ENCODE data around the gene GUF1. TPM values are rescaled to one million over a fixed set of nuclear protein-coding genes. Genes with fewer than 3 reads are reported as not detected.

GUF1 gene
- total and polyA plus RNA-seq, 8 donors: 5.3 to 10.7 (median 8.4) TPM

DNA sequence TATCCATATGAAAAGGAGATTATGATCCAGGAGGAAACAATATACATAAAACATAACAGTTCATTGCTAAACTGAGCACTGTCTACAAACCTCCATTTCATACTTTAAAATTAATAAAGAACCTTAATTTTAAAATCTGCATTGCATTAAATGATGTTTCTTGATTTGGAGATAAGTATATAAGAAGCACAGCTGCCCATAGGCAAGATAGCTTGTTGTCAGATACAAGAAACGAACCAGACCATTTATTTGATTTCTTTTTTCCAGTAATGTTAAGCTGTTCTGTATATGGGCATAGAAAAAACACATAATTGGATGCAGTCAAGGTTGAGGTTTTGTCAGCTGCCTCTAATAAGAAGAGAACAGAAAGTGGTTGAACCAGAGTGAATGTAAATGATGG, 6.4 kb downstream of the GUF1 start:
- 86 to 91% methylated on average over 1 of the region's 1 CpG for WGBS, 2 donors
- peaks cover under 1 to 19% (median 1%) of the 10 kb centered on the region in 3 donors for H3K4me1 ChIP-seq
- H3K36me3 ChIP-seq: peaks cover 0 to 35% (median 0%) of the 10 kb centered on the region in 3 donors
- FAIRE-seq: no peak
- no peak for ATAC-seq
- no peak for DNase-seq
- no peaks in the 10 kb centered on the region for H3K27me3 ChIP-seq
- no peak overlapping the region for H3K27ac ChIP-seq
- H3K4me3 ChIP-seq: no peak overlapping the region
- TF ChIP-seq, protein P1, sequence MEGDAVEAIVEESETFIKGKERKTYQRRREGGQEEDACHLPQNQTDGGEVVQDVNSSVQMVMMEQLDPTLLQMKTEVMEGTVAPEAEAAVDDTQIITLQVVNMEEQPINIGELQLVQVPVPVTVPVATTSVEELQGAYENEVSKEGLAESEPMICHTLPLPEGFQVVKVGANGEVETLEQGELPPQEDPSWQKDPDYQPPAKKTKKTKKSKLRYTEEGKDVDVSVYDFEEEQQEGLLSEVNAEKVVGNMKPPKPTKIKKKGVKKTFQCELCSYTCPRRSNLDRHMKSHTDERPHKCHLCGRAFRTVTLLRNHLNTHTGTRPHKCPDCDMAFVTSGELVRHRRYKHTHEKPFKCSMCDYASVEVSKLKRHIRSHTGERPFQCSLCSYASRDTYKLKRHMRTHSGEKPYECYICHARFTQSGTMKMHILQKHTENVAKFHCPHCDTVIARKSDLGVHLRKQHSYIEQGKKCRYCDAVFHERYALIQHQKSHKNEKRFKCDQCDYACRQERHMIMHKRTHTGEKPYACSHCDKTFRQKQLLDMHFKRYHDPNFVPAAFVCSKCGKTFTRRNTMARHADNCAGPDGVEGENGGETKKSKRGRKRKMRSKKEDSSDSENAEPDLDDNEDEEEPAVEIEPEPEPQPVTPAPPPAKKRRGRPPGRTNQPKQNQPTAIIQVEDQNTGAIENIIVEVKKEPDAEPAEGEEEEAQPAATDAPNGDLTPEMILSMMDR (IDR thresholded peaks at IDR 0.05): no peak
- no peaks in the 10 kb centered on the region for H3K9me3 ChIP-seq
- intact Hi-C loops (cut with DNase I): no loop called here

DNA sequence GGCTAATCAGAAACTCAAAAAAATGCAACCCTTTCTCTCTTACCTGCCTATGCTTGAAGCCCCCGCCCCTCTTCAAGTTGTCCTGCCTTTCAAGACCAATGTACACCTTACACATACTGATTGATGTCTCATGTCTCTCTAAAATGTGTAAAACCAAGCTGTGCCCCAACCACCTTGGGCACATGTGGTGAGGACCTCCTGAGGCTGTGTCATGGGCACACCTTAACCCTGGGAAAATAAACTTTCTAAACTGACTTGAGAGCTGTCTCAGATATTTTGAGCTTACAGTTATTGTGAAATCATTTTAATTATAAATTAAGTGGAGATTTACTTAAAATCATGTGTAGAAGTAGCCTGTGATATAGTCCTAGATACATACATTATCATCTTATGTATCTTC, 22.2 kb downstream of the GUF1 start:
- Histone ChIP-seq H3K9me3 (no peaks in the 10 kb centered on the region), H3K27ac (no peak overlapping the region), H3K4me3 (no peak overlapping the region), H3K4me1 (no peaks in the 10 kb centered on the region), H3K36me3 (peaks cover 0 to 27% (median 6%) of the 10 kb centered on the region in 3 donors), H3K27me3 (no peaks in the 10 kb centered on the region)
- no peak for ATAC-seq
- DNase-seq: no peak
- WGBS, 2 donors: 91 to 98% methylated on average over 1 of the region's 1 CpG
- TF ChIP-seq, protein P1 (IDR thresholded peaks at IDR 0.05): no peak
- intact Hi-C loops (cut with DNase I): no loop called here
- FAIRE-seq: no peak

DNA sequence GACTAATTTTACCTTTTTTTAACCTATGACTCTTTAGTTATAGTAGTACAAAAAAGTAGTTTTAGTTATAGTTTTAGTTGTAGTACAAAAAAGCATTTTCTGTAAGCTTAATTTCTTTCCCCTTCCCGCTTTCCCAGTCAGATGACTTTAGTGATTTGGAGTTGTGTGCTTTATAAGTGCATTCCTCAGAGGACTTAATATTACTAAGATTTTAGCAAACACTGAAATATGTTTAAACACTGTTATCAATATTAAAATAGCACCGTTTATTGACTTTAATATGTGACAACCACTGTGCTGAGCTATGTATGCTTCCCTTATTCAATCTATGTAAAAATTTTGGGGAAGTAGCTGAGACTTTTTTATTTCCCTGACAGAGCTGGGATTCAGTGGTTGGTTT, 22.8 kb downstream of the GUF1 start:
- Histone ChIP-seq H3K4me1 (no peaks in the 10 kb centered on the region), H3K27ac (no peak overlapping the region), H3K36me3 (peaks cover 0 to 27% (median 6%) of the 10 kb centered on the region in 3 donors), H3K27me3 (no peaks in the 10 kb centered on the region), H3K9me3 (no peaks in the 10 kb centered on the region), H3K4me3 (no peak overlapping the region)
- no peak for FAIRE-seq
- DNase-seq: no peak
- WGBS, 2 donors: 44 to 45% methylated on average over 2 of the region's 2 CpGs
- intact Hi-C loops (cut with DNase I): no loop called here
- TF ChIP-seq, protein P1 (IDR thresholded peaks at IDR 0.05): no peak
- ATAC-seq: no peak

DNA sequence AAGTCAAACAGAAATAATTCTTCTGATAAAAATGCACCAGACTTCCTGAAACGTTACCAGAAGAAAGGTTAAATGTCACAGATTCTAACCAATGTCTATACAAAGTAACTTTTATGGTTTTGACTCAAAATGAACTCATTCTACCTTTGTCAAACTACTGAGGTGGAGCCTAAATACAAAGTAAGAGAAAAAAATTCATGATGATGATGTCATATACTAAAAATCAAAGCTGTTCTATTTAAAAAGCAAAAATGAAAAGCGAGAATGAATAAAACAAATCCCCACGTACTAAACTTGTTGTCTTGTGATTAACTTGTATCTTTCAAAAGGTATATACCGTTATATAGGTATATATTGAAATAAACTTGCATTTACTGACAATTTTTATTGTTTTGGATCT, 26.5 kb downstream of the GUF1 start:
- H3K9me3 ChIP-seq: no peaks in the 10 kb centered on the region
- no peak overlapping the region for H3K27ac ChIP-seq
- DNase-seq (no peak), ATAC-seq (no peak), FAIRE-seq (no peak)
- no peaks in the 10 kb centered on the region for H3K4me1 ChIP-seq
- WGBS, 2 donors: 84 to 85% methylated on average over 4 of the region's 4 CpGs
- peaks cover 0 to 19% (median 6%) of the 10 kb centered on the region in 3 donors for H3K36me3 ChIP-seq
- TF ChIP-seq, protein P1 (IDR thresholded peaks at IDR 0.05): no peak
- intact Hi-C loops (cut with DNase I): no loop called here
- no peaks in the 10 kb centered on the region for H3K27me3 ChIP-seq
- H3K4me3 ChIP-seq: no peak overlapping the region

DNA sequence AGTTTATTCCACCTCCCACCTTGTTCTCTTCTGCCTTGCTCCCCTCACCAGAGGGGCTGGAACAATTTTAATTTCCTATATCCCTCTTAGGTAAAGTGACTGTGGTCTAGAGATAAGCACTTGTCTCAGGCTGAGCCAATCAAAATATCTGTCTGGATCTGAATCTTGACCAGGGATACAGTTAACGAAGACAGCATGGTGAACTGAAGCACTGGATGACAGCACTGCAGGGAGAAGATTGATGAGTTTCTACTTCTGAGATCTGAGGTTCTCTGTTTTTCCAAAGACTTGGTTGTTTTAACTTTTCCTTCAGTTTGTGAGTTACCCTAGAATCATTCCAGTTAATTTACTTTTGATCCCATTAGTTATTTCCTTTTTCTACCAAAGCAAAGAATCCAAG, 34.9 kb downstream of the GUF1 start:
- no peaks in the 10 kb centered on the region for H3K27me3 ChIP-seq
- no peak for FAIRE-seq
- intact Hi-C loops (cut with DNase I): no loop called here
- TF ChIP-seq, protein P1 (IDR thresholded peaks at IDR 0.05): no peak
- ATAC-seq: no peak
- DNase-seq: no peak
- peaks cover 0 to 11% (median 7%) of the 10 kb centered on the region in 3 donors for H3K4me1 ChIP-seq
- H3K4me3 ChIP-seq: no peak overlapping the region
- 93 to 97% methylated on average over 1 of the region's 1 CpG for WGBS, 2 donors
- H3K9me3 ChIP-seq: no peaks in the 10 kb centered on the region
- H3K36me3 ChIP-seq: no peaks in the 10 kb centered on the region
- no peak overlapping the region for H3K27ac ChIP-seq
